Stimulated activated naive CD4-positive, alpha-beta T cell (primary cell): ENCODE measurements around the gene PPCDC.

ENCODE experiments used
- DNase-seq, 6 experiments: peaks; one replicate each; lab custom pipeline; 2025; lab: John Stamatoyannopoulos, UW

The PPCDC gene

DNA sequence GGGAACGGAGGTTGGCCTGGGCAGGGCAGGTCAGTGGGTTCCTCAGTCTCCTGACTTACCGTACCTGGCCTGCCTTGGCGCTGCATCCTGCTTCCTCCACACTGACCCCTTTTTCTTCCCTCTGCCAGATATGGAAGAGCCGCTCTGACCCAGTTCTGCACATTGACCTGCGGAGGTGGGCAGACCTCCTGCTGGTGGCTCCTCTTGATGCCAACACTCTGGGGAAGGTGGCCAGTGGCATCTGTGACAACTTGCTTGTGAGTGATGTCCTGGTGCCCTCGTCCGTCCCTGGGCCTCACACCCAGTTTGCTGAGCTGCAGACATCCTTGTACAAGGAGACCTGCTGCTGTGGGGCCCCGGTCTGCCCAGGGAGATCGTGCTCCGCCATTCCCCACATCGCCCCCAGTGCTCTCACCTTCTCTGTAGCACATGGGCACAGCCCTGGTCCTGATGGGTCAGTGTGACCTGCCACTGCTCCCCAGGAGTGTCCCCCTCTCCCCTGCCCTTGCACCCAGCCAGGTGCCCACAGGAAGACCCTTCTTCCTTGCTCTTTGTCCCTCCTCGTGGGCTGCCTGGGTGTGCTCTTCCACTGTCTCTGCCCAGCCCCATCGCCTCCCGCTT is 21.0 kb downstream of the PPCDC start:
- DNase-seq = no peak

GRCh38 chr15:75045332-75046015 is 22.1 kb downstream of the PPCDC start:
- DNase-seq = no peak

DNA sequence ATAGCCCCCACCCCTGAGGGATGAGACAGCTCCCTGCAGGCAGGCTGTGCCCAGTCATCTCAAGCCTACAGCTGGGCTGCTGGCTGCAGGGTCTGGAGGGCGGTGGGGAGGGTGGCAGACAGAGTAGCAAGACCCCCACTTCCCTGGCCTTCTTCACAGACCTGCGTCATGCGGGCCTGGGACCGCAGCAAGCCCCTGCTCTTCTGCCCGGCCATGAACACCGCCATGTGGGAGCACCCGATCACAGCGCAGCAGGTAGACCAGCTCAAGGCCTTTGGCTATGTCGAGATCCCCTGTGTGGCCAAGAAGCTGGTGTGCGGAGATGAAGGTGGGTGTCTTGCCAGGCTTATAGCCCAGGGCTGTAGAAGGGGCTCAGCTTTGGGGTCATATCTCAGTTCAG is 25.0 kb downstream of the PPCDC start:
- no peak for DNase-seq

DNA sequence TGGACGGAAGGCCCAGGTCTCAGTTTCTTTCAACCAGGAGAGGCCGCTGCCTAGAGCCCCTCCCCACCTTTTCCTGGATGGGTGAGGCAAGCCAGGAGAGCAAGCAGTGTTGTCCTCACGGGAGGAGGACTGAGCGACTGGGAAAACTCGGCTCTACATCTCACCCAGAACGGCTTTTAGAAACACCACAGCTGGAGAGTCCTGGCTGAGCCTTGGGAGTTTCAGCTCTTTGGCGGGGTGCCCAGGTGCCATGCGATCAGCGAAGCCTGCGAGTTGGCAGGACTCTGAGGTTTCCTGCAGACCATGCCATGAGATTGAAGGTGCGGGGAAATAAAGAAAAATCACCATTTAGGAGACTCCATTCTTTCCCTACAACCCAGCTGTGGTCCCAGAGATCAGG is 26.0 kb downstream of the PPCDC start:
- no peak for DNase-seq

GRCh38 chr15:75050283-75050682 is 26.9 kb downstream of the PPCDC start:
- DNase-seq = no peak

DNA sequence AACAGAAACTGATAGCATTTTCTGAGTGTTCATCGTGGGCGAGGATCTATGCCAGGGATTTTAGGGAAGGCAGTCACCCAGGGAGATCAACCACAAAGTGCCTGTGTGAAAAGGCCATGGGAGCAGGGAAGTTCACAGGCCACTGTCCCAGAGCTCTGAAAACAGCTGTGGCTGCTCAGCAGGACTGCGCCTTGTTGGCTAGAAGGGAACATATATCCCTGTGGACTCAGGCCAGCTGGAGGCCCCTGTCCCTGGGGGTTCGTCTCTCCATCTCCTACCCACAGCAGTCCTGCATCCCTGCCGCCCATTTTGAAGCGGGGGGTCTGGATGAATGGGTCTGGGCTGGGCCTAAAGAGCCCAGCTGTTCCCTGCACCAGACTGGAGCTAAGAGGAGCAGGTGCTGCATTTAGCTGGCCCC is 27.8 kb downstream of the PPCDC start:
- no peak for DNase-seq

- no peak for DNase-seq
Observed at GRCh38 chr15:75051711-75052110, 28.3 kb downstream of the PPCDC start.

- DNase-seq = no peak
Observed at GRCh38 chr15:75052972-75053747, 29.8 kb downstream of the PPCDC start.

DNA sequence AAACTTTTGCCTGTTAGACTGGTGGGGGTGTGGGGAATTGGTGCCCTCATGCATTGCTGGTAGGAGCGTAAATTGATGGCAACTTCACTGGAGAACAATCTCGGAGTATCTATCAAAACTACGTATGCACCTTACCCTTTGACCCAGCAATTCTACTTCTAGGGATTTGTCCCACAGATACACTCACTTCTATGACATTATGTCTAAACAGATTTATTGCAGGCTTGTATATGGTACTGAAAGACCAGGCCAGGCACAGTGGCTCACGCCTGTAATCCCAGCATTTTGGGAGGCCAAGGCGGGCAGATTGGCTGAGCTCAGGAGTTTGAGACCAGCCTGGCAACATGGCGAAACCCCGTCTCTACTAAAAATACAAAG is 30.3 kb downstream of the PPCDC start:
- no peak for DNase-seq

GRCh38 chr15:75054172-75054897 is 30.9 kb downstream of the PPCDC start:
- no peak for DNase-seq

- no peak for DNase-seq
Observed at GRCh38 chr15:75056036-75056435, 32.6 kb downstream of the PPCDC start.

DNA sequence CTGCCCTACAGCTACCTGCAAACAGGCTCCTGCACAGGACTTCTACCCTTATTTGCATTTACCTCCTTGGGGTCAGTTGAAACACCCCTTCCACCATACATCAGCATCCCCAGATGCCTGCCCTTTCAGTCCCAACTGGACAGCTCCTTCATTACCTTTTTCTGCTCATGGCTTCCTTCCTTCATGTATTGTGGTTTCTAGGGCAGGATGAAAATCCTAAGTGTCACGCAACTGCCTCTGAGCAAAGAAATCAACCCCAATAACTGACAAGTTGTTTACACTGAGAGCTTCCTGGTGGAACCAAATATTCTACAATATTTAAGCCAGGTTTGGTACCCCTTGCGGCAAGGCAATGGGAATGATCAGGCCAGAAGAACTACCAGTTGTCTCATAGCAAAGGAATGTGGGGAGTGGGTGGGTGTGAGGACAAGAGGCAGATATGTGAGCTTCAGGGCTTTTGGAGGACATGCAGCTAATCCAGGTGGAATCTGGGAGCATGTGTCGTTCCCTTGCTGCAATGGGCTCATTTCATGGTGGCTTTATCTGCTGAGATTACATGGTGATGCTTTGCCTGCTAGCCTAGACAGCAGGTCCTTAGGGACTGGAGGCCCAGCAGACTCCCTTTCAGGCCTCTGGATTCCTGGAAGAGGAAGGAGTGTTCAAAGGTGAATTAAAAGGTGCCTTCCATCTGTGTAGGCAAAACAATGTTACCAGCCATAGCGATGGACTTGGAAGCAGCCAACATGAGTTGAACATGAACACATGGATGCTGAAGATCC is 34.9 kb downstream of the PPCDC start:
- no peak for DNase-seq

- no peak for DNase-seq
Observed at GRCh38 chr15:75059607-75060006, 36.2 kb downstream of the PPCDC start.

GRCh38 chr15:75061272-75061671 is 37.9 kb downstream of the PPCDC start:
- no peak for DNase-seq

GRCh38 chr15:75062706-75063105 is 39.3 kb downstream of the PPCDC start:
- DNase-seq = no peak

- DNase-seq = no peak
Observed at GRCh38 chr15:75063338-75063737, 39.9 kb downstream of the PPCDC start.

DNA sequence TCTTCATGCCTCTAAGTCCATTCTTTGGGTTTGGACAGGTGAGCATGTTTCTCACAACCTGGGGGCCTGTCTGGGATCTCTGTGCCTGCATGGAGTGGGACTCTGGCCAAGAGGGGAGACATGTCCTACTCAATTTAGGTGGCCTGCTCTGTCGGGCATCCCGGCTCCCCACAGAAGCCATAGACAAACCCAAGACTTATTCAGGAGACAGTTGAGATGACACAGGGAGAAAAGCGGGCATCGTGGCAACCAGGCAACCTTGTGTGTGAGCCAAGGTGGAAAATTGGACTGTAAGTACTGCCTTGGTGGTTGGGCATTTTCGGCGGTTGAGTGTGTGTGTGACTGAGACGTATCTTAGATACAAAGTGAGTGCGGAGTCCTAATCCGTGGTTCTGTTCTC is 40.5 kb downstream of the PPCDC start:
- DNase-seq = no peak

- no peak for DNase-seq
Observed at GRCh38 chr15:75064846-75065245, 41.5 kb downstream of the PPCDC start.

GRCh38 chr15:75065467-75065850 is 42.1 kb downstream of the PPCDC start:
- no peak for DNase-seq

- no peak for DNase-seq
Observed at GRCh38 chr15:75065851-75066509, 42.6 kb downstream of the PPCDC start.

DNA sequence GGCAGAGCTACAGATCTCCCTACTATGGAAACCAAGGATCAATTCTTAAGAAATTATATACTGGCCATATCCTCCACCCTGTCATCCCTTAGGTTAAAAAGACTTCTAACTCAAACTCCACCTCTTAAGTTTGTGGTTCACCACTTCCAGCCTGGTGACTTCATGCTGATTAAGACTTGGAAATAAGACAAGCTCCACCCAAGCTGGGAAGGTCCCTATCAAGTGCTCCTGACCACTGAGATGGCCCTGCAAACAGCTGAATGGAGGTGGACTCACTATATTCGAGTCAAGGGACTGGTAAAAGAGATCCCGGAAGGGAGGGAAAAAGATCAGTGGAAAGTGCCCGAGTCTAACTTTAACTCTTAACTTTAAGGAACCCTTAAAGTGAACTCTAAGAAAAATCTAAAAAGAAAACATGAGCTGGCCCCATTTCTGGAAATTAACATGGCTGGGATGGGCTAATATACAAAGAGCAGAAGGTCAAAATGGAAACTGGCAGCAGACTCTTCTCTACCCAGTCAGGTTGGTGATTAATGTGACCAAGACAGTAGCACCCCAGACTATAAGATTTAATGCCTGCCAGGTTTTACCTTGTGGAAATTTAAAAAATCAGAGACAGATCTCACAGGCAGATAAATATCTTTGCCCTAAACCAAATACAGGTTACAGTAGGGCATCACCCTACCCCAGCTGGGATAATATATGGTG is 43.9 kb downstream of the PPCDC start:
- no peak for DNase-seq
